CD4-positive, alpha-beta T cell treated with Interleukin-6 at 100 ng/mL for 8 hours (primary cell): ENCODE data around the gene FAR2.
"Not testable (repeated sequence)": the region's sequence is repeated elsewhere in the genome, so short reads cannot be mapped to it uniquely, and the experiment has no call there.

Source experiments
- DNase-seq: peaks from one replicate; pipeline ENCODE4 v3.0.0-alpha.2; 2020; ENCODE audit warnings: mixed read lengths, low spot score

The FAR2 gene

DNA sequence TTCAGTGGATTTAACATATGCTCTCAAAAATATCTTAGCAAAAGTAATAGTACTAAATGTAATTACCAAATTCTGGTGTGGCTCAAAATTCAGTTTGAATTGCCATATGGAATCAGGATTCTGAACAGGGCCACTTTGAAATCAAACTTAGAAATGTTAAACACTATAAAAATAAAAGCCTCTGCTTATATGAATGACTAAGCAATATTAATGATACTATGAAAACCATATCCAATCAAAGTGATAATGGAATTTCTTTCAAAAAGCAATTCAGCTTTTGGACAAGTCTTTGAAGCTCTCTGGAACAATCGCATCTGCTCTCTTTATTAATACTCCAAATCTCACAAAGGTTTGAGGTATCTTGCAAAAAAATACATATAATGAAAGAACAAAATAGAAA, 180.3 kb downstream of the FAR2 start:
- no peak for DNase-seq

DNA sequence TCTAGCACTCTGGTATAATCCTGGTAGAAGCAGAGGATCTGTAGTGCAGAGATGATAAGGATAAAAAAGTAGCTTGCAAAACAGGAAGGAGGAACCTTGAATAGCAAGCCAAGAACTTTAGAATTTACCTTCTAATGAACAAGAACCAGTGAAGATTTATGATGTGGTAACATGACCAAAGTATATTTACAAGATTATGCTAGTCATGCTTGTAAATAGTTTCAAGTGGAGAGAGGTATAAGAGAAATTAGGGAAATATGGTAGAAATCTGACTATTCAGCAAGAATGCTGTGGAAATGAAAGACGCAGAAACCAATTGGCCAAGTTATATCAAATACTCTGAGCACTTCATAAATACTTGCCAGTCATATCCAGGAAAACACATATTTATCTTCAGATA, 184.1 kb downstream of the FAR2 start:
- no peak for DNase-seq

DNA sequence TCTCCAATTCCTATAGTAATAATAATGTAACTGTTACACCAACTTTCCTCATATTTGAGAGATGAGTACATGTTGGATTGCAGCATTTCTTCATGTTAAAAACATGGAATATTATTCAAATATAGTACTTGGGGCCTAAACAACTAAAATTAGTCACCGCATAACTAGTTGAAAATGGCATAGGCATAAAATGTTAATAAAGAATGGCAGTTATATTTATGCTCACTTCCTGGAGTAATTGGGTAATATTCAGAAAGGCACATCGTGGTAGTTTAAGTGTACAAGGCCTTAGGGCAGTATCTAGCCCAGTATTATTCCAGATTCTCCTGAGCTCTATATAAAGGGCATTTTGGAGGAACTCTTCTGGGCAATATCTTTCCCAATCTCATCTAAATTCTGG, 185.9 kb downstream of the FAR2 start:
- DNase-seq = no peak

DNA sequence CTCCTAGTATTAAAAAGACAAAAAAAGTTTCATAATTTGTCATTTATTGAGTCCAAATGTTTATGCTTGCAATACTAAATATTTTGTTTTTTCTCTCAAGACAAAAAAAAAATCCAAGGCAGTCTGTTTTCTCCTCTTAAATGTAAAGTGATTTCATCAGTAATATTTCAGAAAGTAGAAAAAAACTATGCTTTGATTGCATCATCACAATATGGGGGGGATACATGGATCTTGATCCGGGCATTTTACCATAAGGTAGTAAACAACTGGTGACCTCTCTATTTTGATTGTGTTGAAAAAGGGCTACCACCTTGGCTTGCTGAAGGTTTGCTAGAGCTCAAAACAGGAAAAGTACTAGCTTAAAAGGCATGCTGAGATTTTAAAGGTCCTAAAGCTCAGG, 188.2 kb downstream of the FAR2 start:
- no peak for DNase-seq

DNA sequence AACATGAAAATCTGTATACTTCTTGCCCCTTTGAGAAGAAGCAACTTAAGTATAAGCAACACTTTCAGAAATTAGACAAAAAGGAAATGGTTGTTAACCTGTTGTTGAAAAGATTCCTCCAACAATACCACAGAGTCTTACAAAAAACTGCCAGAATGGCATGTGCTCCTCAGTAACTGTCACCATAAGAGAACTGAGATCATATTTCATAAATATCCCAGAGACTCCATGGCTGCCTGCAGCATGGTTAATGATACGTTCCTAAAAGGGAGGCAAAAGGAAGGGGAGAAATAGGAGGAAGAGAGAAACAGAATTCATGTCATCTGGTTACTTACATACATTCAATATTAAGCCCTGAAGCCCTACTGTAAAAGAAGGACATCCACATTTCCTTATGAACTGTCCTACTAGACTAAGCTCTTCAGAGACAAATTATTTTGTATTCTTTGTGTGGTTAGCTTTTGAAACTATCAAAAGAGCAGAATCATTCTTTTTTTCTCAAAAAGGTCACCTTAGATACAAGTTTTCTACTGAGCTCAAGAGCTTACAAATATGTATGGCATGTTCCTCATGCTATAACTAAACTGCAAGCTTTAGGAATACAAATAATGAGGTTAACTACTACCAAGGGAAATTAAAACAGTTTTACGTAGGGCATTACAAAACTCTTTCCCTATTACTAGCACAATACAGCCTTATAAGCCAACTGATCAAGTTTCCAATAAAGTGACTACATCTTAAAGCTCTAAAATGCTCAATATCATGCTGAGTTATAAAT, 194.1 kb downstream of the FAR2 start:
- no peak for DNase-seq

DNA sequence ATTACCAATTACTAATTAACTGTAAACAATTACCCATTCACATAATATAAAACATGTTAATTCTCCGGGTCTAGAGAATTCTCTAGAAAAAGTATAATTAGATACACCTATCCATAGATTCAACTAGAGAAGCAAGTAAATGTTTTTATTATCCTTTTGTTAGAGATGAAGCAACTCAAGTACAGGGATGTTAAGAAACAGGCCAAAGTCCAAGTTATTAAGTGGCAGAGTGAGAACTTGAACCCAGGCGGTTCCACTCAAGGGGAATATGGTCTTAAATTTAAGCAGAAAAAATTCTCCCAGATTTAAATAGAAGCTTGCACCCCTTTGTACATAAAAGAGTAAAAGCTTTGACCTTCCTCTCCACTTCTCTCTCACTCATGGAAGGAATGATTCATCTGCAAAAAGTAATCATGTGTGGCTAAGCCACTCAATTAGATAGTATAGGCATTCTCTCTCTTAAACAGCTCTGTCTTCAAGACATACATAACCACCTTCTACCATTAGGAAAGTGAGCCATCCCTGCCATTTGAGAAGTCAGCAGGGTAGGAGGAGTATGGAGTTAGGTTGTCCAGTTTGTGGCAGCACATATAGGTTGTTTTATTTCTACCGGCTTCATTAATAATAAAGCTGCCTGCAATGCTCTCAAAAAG, 197.8 kb downstream of the FAR2 start:
- no peak for DNase-seq

DNA sequence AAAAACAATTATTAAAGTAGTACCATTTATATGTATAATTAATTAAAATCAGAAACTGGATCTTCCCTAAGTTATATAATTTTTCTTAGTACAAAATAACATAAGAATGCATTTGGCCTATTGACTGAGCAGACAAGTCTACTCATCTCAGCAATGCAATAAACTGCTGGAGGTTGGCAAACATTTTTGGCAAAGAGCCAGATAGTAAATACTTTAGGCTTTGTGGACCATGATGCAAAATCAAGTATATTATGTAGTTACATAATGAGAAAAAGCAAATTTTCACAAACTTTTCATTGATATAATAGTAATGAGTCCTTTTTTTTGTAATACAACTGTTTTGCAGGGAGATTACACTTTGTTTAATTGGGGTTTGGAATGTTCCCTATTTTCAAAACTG, 201.0 kb downstream of the FAR2 start:
- DNase-seq = no peak

DNA sequence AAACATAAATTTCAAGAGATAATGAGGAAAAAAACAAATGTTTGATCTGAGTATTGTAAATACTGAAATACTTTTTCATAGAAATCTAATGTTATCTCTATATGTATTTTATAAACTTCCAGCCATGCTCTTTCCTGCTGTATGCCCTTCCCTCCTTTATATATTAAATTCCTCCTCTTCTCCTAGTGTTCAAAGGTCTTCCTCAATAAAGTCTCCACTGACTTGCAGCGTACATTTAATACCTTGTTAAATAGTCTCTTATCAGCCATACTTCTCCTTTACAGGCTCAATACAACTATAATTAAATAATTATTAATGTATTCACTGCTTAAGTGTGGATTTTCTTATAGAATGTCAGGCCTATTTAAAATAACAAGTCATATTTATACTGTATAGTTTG, 205.9 kb downstream of the FAR2 start:
- no peak for DNase-seq

DNA sequence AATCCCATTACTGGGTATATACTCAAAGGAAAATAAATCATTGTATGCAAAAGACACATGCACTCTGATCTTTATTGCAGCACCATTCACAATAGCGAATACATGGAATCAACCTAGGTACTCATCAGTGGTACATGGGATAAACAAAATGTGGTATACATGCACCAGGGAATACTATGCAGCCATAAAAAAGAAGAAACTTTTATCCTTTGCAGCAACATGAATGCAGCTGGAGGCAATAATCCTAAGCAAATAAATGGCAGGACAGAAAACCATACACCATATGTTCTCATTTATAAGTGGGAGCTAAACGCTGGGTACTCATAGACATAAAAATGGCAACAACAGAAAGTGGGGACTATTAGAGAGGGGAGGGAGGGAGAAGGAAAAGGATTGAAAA, 216.0 kb downstream of the FAR2 start:
- DNase-seq = no peak

DNA sequence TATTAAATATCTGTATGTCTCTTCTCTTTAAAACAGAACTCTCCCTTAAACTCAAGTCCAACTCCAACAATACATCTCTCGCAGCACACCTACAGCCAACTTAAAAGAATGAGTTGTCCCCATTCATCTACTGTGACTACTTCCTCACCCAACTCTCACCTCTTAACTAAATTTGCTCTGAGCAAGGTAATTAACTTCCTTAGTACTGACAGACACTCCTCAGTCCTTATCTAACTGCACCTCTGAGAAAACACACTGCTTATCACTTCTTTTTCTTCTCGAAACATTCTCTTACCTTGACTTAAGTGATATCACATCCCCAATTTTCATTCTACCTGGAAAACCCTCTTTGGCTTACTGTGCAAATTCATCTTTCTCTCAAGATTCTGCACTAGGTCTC, 224.9 kb downstream of the FAR2 start:
- DNase-seq = no peak

DNA sequence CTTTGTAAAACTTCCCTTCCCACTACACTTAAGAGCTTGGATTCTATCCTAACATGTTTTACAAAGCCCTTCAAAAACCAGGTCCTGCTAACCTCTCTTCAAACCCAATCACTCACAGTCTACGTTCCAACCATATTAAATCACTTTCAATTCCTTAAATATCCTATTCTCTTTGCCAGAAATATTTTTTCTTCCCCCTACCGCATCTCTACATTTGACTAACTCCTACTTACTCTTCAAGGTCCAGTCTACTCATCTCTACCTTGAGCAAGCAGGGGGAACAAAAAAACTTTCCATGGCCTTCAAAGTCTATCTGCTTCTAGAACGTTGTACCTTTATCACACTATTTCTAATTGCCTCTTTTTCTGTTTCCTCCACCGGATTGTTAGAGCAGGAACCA, 225.8 kb downstream of the FAR2 start:
- no peak for DNase-seq

DNA sequence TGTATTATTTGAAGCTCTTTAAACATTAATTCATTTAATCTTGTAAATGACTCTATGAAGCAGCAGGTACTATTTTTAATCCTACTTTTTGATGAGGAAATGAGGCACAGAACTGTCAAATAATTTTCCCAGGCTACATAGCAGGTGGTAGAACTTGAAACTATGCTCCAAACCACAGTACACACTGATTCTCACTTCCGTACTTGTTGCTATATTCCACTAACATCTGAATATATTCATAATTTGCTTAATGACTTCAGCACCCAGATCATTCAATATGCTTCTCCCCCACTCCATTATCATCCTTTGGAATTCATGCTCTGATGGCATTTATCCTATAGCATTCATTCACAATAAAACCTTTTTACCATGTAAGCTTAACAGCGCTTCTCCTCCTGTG, 227.0 kb downstream of the FAR2 start:
- DNase-seq = no peak

DNA sequence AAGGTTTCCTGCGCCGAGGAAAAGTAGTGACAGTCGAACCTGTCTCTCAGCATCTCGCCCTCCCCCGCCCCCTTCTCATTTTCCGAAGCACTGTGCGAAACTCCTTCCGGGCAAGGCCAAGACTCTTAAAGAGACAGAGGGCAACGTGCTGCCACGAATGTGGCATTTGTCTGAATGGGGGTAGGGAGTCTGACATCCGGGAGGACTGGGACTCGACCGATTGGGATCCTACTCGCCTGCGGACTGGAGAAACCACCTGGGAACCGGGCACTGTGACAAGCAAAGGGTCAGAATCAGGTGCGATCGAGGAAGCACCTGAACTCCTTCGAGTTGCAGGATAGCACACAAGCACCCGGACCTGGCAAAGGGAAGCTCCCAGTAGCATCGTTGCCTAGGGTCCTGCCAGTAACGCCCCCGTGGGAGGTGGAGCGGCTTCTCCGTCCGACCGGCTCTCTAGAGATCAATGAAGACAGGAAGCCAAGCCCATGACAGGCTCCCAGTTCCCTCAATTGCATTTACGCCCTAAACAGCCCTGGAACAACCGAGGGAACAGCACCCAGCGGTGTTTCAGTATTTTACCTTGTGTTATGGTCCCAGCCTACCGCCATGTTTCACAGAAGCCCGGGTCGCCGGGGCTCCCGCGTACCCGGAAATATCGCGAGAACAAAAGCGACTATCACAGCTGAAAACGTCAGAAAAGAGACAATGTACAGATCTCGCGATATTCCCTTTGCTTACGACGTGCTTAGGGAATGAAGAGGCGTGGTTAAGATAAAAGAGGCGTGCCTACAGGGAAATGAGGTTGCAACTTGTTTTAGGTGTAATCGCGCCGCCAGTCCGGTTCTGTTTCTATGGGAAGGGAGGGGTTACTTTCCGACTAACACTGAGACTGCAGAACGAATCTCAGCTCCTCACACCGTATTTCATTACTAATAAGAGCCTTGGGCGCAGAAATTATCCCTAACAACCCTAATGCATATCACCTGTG, 231.8 kb downstream of the FAR2 start, which contains the start of gene ERGIC2:
TSS of gene ERGIC2 (minus strand) at position 637 of the 988 bp plus-strand sequence. CDS start 9,539 bp downstream, outside the sequence.
- peak; percentile 96 for DNase-seq

DNA sequence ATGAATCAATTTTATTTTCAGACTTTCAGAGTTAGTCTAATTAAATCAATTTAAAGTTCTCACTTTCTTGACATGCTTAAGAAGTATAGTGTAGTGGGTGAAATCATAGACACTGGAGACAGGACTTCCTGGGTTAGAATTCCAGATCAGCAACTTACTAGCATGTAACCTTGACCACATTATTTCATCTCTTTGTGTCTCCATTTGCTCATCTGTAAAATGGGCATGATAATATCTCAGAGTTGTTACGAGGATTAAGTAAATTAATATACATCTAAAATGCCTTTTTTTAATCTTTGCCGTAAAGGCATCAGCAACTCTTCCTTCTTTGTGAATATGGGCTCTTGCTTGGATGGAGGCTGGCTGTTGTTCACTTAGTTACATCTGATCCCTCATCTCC, 233.2 kb downstream of the FAR2 start:
- DNase-seq = no peak

DNA sequence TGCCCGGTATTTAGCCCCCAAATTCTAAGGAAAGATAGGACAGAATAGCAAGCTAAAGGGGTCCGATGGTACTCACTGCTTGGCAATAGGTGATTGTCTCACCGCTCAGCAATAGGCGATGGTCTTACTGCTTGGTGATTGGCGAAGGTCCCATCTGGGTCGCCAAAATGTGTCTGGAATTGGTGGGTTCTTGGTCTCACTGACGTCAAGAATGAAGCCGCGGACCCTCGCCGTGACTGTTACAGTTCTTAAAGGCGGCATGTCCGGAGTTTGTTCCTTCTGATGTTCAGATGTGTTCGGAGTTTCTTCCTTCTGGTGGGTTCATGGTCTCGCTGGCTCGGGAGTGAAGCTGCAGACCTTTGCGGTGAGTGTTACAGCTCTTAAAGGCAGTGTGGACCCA, 236.1 kb downstream of the FAR2 start:
- not testable (repeated sequence) for DNase-seq
